Epithelial cell of proximal tubule (primary cell): ENCODE data around the gene TBCK. TPM values are rescaled to one million over a fixed set of nuclear protein-coding genes. Genes with fewer than 3 reads are reported as not detected.

Source experiments
- DNase-seq: peaks from one replicate; pipeline ENCODE4 v3.0.0-alpha.2; 2011; ENCODE audit warnings: low read depth
- H3K4me3 ChIP-seq: 2 replicates; pipeline ENCODE4 v1.5.1; 2011; ENCODE audit warnings: low read depth, mild to moderate bottlenecking, low read length
- total RNA-seq: library from RNA; depleted of rRNA; stranded (reverse); fragments of >200 nt; gene quantifications from 2 replicates; pipeline ENCODE4 v1.2.3, GENCODE V29; 2015
- TF ChIP-seq, protein P1 (sequence below): conservative IDR thresholded peaks from 2 replicates; pipeline ENCODE4 v1.5.1; 2012; ENCODE audit warnings: low read depth, mild to moderate bottlenecking, low read length

Gene TBCK
- total RNA-seq, 1 donor from 2014 or later: 20.8 TPM

DNA sequence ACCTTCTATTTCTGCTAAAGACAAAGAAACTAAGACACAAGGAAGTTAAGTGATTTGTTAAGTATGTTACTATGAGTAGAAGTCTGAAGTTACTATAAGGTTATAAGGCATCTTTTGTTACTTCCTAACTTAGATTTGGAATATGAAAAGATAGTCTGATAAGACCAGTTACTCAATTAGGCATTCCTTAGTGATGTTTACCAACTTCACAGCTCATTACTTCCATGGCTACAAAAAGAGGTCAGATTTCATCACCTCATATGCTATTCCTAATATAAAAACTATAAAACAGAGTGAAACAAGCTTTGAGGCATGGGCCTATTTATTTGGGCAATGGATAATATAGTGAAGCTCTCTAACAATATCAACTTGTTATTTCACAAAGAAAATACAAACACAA, 143.1 kb downstream of the TBCK start:
- DNase-seq: no peak
- TF ChIP-seq, protein P1, sequence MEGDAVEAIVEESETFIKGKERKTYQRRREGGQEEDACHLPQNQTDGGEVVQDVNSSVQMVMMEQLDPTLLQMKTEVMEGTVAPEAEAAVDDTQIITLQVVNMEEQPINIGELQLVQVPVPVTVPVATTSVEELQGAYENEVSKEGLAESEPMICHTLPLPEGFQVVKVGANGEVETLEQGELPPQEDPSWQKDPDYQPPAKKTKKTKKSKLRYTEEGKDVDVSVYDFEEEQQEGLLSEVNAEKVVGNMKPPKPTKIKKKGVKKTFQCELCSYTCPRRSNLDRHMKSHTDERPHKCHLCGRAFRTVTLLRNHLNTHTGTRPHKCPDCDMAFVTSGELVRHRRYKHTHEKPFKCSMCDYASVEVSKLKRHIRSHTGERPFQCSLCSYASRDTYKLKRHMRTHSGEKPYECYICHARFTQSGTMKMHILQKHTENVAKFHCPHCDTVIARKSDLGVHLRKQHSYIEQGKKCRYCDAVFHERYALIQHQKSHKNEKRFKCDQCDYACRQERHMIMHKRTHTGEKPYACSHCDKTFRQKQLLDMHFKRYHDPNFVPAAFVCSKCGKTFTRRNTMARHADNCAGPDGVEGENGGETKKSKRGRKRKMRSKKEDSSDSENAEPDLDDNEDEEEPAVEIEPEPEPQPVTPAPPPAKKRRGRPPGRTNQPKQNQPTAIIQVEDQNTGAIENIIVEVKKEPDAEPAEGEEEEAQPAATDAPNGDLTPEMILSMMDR: no peak
- no peak overlapping the region for H3K4me3 ChIP-seq

DNA sequence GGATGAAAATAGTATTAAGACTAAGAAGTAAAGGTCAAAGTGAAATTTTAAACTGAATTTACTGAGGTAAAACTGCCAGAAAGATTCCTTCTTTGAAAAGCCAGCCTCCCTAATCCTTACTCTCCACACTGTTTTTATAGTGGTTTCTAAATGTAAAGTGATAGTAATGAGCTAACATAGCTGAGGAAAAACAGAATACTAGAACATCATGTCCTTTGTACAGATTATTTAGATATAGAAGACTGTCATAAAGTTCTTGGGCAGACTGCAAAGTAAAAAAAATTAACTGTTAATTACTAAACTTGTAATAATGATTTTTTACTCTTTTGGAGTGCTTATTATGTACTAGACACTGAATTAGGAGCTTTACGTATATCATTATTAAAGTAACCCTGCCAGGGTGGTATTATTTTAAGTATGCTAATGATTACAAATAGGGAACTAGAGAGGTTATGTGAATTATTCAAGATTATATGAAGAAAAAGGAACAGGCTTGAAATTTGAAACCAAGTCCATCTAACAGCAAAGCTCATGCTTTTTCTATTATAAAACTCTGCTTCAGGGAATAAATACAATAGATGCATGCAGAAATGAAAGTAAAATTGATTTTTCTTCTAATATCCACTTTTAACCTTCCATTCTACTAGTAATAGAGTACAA, 150.5 kb downstream of the TBCK start:
- H3K4me3 ChIP-seq: no peak overlapping the region
- no peak for DNase-seq
- TF ChIP-seq, protein P1: no peak

DNA sequence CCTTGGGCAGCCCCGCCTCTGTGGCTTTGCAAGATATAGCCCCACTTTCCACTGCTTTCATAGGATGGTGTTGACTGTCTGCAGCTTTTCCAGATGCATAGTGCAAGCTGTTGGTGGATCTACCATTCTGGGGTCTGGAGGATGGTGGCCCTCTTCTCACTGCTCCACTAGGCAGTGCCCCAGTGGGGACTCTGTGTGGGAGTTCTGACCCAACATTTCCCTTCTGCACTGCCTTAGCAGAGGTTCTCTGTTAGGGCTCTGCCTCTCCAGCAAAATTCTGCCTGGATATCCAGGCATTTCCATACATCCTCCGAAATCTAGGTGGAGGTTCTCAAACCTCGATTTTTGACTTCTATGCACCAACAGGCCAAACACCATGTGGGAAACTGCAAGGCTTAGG, 153.7 kb downstream of the TBCK start:
- DNase-seq: no peak
- no peak overlapping the region for H3K4me3 ChIP-seq
- TF ChIP-seq, protein P1: no peak

DNA sequence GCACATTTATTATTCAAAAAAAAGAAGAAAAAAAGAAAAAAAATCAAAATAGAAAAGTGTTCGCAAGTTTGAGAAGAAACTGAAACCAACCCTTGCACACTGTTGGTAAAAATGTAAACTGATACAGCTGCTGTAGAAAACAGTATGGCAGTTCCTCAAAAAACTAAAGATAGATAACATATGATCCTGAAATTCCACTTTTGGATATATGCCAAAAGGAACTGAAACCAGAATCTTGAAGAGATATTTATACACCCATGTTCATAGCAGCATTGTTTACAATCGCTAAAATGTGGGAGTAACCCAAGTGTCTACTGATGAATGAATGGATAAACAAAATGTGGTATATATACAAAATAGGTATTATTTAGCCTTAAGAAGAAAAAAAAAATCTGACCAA, 155.4 kb downstream of the TBCK start:
- no peak for DNase-seq
- H3K4me3 ChIP-seq: no peak overlapping the region
- TF ChIP-seq, protein P1: no peak

DNA sequence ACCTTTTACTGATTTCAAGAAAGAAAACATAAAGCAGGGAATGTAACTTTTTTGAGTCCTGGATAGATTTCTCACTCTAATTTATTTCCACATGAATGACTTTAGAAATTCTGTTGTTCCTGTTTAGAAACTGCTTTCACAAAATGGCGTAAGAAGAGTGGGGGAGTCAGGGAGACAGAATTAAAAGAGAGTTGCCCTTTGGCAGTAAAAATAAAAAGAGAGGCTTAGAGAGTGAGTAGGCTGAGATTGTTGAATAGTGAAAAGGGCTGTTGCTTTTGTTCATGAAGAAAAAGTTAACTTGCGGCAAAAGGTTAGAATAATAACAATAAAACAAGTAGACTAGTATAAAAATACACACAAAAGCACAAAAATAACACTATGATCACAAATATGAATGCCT, 166.1 kb downstream of the TBCK start:
- no peak for DNase-seq
- TF ChIP-seq, protein P1: no peak
- no peak overlapping the region for H3K4me3 ChIP-seq

DNA sequence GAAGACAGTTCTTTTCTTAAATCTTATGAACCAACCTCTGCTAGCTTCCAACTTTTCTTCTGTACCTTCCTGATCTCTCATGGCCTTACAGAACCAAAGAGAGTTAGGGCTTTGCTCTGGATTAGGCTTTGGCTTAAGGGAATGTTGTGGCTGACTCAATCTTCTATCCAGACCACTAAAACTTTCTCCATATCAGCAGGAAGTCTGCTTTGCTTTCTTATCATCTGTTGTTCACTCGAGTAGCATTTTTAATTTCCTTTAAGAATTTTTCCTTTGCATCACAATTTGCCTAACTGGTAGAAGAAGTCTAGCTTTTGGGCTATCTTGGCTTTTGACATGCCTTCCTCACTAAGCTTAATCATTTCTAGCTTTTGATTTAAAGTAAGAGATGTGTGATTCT, 167.0 kb downstream of the TBCK start:
- H3K4me3 ChIP-seq: no peak overlapping the region
- no peak for DNase-seq
- TF ChIP-seq, protein P1: no peak

DNA sequence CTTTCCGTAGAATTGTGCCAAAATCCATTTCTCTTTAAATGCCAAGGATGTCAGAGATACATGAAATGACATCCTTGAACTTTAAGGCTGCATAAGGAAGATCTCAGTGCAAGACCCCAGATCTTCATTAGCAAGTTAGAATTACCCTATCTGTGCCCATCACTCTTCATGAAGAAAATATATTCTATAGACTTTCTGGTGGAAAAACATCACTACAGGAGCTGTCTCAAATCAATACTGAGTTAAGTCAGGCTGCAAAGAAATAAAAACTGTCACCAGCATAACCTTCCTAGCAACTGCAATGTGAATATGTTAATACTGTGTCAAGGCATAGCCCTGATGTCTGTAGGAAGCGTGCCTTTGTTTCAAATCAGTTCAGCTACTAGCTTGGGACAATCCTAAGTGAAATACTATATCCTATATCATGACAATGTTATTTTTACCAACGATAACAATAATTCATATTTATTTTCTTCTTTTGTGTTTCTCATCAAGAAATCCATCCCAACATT, 173.3 kb downstream of the TBCK start:
- no peak for DNase-seq
- no peak overlapping the region for H3K4me3 ChIP-seq
- TF ChIP-seq, protein P1: no peak
